Mesenchymal stem cell (in vitro differentiated cells and primary cell): ENCODE measurements around the gene TNFRSF1A.

Experiments
- DNase-seq: peaks from one replicate; pipeline ENCODE4 v3.0.0-alpha.2; 2013
- H2AFZ ChIP-seq: one replicate; pipeline ENCODE4 v1.6.1; 2013; ENCODE audit warnings: low read depth, mild to moderate bottlenecking, control low read depth, inconsistent platforms, low read length, moderate library complexity
- H2AK5ac ChIP-seq: 2 replicates; pipeline ENCODE4 v1.6.1; 2013; ENCODE audit warnings: low read length, moderate library complexity, mild to moderate bottlenecking, inconsistent platforms; ENCODE audit not compliant: severe bottlenecking
- H2BK120ac ChIP-seq: one replicate; pipeline ENCODE4 v1.6.1; 2013; ENCODE audit warnings: low read depth, mild to moderate bottlenecking, inconsistent platforms, low read length, moderate library complexity
- H2BK12ac ChIP-seq, 2 experiments: one replicate each; pipeline ENCODE4 v1.6.1; 2013; ENCODE audit warnings: inconsistent platforms in 2 of 2, low read length in 2 of 2, mild to moderate bottlenecking in 2 of 2, moderate library complexity in 2 of 2, control low read depth in 1 of 2
- H2BK15ac ChIP-seq: one replicate; pipeline ENCODE4 v1.6.1; 2013; ENCODE audit warnings: mild to moderate bottlenecking, low read depth, inconsistent platforms; ENCODE audit not compliant: poor library complexity, severe bottlenecking
- H2BK5ac ChIP-seq: 2 replicates; pipeline ENCODE4 v1.6.1; 2013; ENCODE audit warnings: low read depth, mild to moderate bottlenecking, low read length, control low read depth, inconsistent platforms; ENCODE audit not compliant: poor library complexity, severe bottlenecking
- H3K14ac ChIP-seq, 2 experiments: one replicate each; pipeline ENCODE4 v1.6.1; 2013; ENCODE audit warnings: inconsistent platforms in 2 of 2, low read length in 2 of 2, control low read depth in 1 of 2, mild to moderate bottlenecking in 1 of 2, moderate library complexity in 1 of 2
- H3K18ac ChIP-seq, 2 experiments: one replicate each; pipeline ENCODE4 v1.6.1; 2013; ENCODE audit warnings: inconsistent platforms in 2 of 2, low read length in 2 of 2, control low read depth in 1 of 2, low read depth in 1 of 2, mild to moderate bottlenecking in 1 of 2
- H3K23ac ChIP-seq, 2 experiments: one replicate each; pipeline ENCODE4 v1.6.1; 2013; ENCODE audit warnings: inconsistent platforms in 2 of 2, low read length in 2 of 2, mild to moderate bottlenecking in 2 of 2, moderate library complexity in 2 of 2, control low read depth in 1 of 2
- H3K27ac ChIP-seq: 2 replicates; pipeline ENCODE4 v1.5.1; 2013; ENCODE audit warnings: mild to moderate bottlenecking, moderate library complexity, low read length, control low read depth, inconsistent platforms; ENCODE audit not compliant: poor library complexity, severe bottlenecking
- H3K27me3 ChIP-seq, 2 experiments: 2 replicates each; pipeline versions ENCODE4 v1.6.1 to v1.7.0; 2013; ENCODE audit warnings: low read length in 2 of 2, mild to moderate bottlenecking in 2 of 2, moderate library complexity in 2 of 2, control low read depth in 1 of 2, inconsistent platforms in 1 of 2; ENCODE audit not compliant: control insufficient read depth in 1 of 2, insufficient read depth in 1 of 2
- H3K36me3 ChIP-seq, 2 experiments: 2 replicates each; pipeline versions ENCODE4 v1.6.1 to v1.7.0; 2013; ENCODE audit warnings: low read length in 2 of 2, control low read depth in 1 of 2, inconsistent platforms in 1 of 2, low read depth in 1 of 2, mild to moderate bottlenecking in 1 of 2; ENCODE audit not compliant: insufficient read depth in 2 of 2, control insufficient read depth in 1 of 2
- H3K4ac ChIP-seq, 2 experiments: one replicate each; pipeline ENCODE4 v1.6.1; 2013; ENCODE audit warnings: inconsistent platforms in 2 of 2, low read length in 2 of 2, mild to moderate bottlenecking in 2 of 2, moderate library complexity in 2 of 2, control low read depth in 1 of 2, low read depth in 1 of 2
- H3K4me1 ChIP-seq: 2 replicates; pipeline ENCODE4 v1.6.1; 2013; ENCODE audit warnings: low read depth, low read length, control low read depth; ENCODE audit not compliant: control insufficient read depth, insufficient read depth
- H3K4me2 ChIP-seq: 2 replicates; pipeline ENCODE4 v1.6.1; 2013; ENCODE audit warnings: low read length, mild to moderate bottlenecking, inconsistent platforms; ENCODE audit not compliant: poor library complexity, severe bottlenecking
- H3K4me3 ChIP-seq, 2 experiments: 2 replicates each; pipeline versions ENCODE4 v1.5.1 to v1.7.0; 2013; ENCODE audit warnings: low read length in 2 of 2, mild to moderate bottlenecking in 2 of 2, control low read depth in 1 of 2, low read depth in 1 of 2; ENCODE audit not compliant: insufficient read depth in 1 of 2
- H3K79me1 ChIP-seq: replicated peaks from 2 replicates; pipeline ENCODE4 v1.6.1; 2013; ENCODE audit warnings: mild to moderate bottlenecking, control low read depth, low read length, inconsistent platforms; ENCODE audit not compliant: poor library complexity, severe bottlenecking
- H3K9ac ChIP-seq: 2 replicates; pipeline ENCODE4 v1.7.0; 2013; ENCODE audit warnings: mild to moderate bottlenecking, low read length, moderate library complexity
- H3K9me3 ChIP-seq: 2 replicates; pipeline ENCODE4 v1.7.0; 2013; ENCODE audit warnings: mild to moderate bottlenecking, low read length; ENCODE audit not compliant: control insufficient read depth
- H4K8ac ChIP-seq: one replicate; pipeline ENCODE4 v1.6.1; 2013; ENCODE audit warnings: inconsistent platforms, mild to moderate bottlenecking, low read length, moderate library complexity
- H4K91ac ChIP-seq: one replicate; pipeline ENCODE4 v1.6.1; 2013; ENCODE audit warnings: mild to moderate bottlenecking, low read length, inconsistent platforms
- WGBS: methylation state at CpG from one replicate; pipeline ENCODE4 v1.1.7; 2013; ENCODE audit warnings: mixed read lengths; 5-methylcytosine and 5-hydroxymethylcytosine counted together

The TNFRSF1A gene

GRCh38 chr12:6337958-6338433 lies 3.9 kb downstream of the TNFRSF1A start:
- peak overlapping the region in 1 of 2 experiments; percentile 68 for H3K14ac ChIP-seq
- peak overlapping the region; percentile 67 for H4K8ac ChIP-seq
- H3K9me3 ChIP-seq, result no peaks in the 10 kb centered on the region
- H3K27me3 ChIP-seq, result no peaks in the 10 kb centered on the region
- no peak overlapping the region for H2AFZ ChIP-seq
- H3K36me3 ChIP-seq, result peaks cover 22 to 28% of the 10 kb centered on the region in 2 experiments
- peak overlapping the region; percentile 76 for H2BK15ac ChIP-seq
- peak overlapping the region; percentile 20 to 65 for H2BK12ac ChIP-seq
- H3K18ac ChIP-seq, result peak overlapping the region; percentile 97 to 99
- no peak overlapping the region for H3K23ac ChIP-seq
- peak overlapping the region in 1 of 2 experiments; percentile 96 for H3K4me3 ChIP-seq
- peak overlapping the region; percentile 98 for H3K9ac ChIP-seq
- H2BK5ac ChIP-seq, result peak overlapping the region; percentile 25
- H3K4me1 ChIP-seq, result peaks cover 56% of the 10 kb centered on the region
- H2AK5ac ChIP-seq, result peak overlapping the region; percentile 98
- H2BK120ac ChIP-seq, result peak overlapping the region; percentile 98
- peak overlapping the region; percentile 99 for H3K27ac ChIP-seq
- 26% methylated on average over 11 of the region's 12 CpGs for WGBS
- peaks cover 3% of the 10 kb centered on the region for H3K79me1 ChIP-seq
- peak overlapping the region; percentile 68 for H3K4me2 ChIP-seq
- peak overlapping the region; percentile 87 for H4K91ac ChIP-seq
- peak; percentile 73 for DNase-seq
- peak overlapping the region; percentile 54 to 97 for H3K4ac ChIP-seq

- peak overlapping the region; percentile 98 for H2BK120ac ChIP-seq
- H2BK15ac ChIP-seq, result peak overlapping the region; percentile 98
- no peak for DNase-seq
- no peak overlapping the region for H2AFZ ChIP-seq
- H3K27ac ChIP-seq, result peak overlapping the region; percentile 99
- 20% methylated on average over 11 of the region's 15 CpGs for WGBS
- H4K8ac ChIP-seq, result peak overlapping the region; percentile 99
- peaks cover 57% of the 10 kb centered on the region for H3K4me1 ChIP-seq
- peak overlapping the region; percentile 97 to 100 for H3K4ac ChIP-seq
- no peaks in the 10 kb centered on the region for H3K9me3 ChIP-seq
- peak overlapping the region in 1 of 2 experiments; percentile 96 for H3K4me3 ChIP-seq
- H2BK12ac ChIP-seq, result peak overlapping the region; percentile 51 to 88
- peak overlapping the region; percentile 96 for H2BK5ac ChIP-seq
- H3K9ac ChIP-seq, result peak overlapping the region; percentile 98
- H3K79me1 ChIP-seq, result peaks cover 3% of the 10 kb centered on the region
- peak overlapping the region; percentile 81 to 85 for H3K23ac ChIP-seq
- H3K18ac ChIP-seq, result peak overlapping the region; percentile 97 to 99
- peak overlapping the region; percentile 68 for H3K4me2 ChIP-seq
- peak overlapping the region; percentile 19 to 90 for H3K14ac ChIP-seq
- H4K91ac ChIP-seq, result peak overlapping the region; percentile 99
- H3K36me3 ChIP-seq, result peaks cover 27 to 36% of the 10 kb centered on the region in 2 experiments
- peak overlapping the region; percentile 98 for H2AK5ac ChIP-seq
- H3K27me3 ChIP-seq, result no peaks in the 10 kb centered on the region
These were observed 4.7 kb downstream of the TNFRSF1A start for GRCh38 chr12:6336889-6337853.

- peak overlapping the region; percentile 99 for H2AK5ac ChIP-seq
- H3K14ac ChIP-seq, result peak overlapping the region in 1 of 2 experiments; percentile 63
- DNase-seq, result peak; percentile 100
- H4K8ac ChIP-seq, result peak overlapping the region; percentile 99
- peak overlapping the region; percentile 99 to 100 for H2BK12ac ChIP-seq
- peak overlapping the region; percentile 99 for H3K4ac ChIP-seq
- WGBS, result 0% methylated on average over 11 of the region's 12 CpGs
- peak overlapping the region; percentile 98 for H2BK120ac ChIP-seq
- peak overlapping the region; percentile 99 for H3K27ac ChIP-seq
- H3K79me1 ChIP-seq, result peaks cover 5% of the 10 kb centered on the region
- H4K91ac ChIP-seq, result peak overlapping the region; percentile 100
- H3K4me3 ChIP-seq, result peak overlapping the region in 1 of 2 experiments; percentile 96
- H3K9me3 ChIP-seq, result no peaks in the 10 kb centered on the region
- peaks cover 33 to 44% of the 10 kb centered on the region in 2 experiments for H3K36me3 ChIP-seq
- peak overlapping the region; percentile 99 to 100 for H3K18ac ChIP-seq
- peak overlapping the region; percentile 100 for H2BK5ac ChIP-seq
- peak overlapping the region in 1 of 2 experiments; percentile 95 for H3K23ac ChIP-seq
- peak overlapping the region; percentile 79 for H3K4me2 ChIP-seq
- H2BK15ac ChIP-seq, result peak overlapping the region; percentile 90
- no peaks in the 10 kb centered on the region for H3K27me3 ChIP-seq
- peaks cover 59% of the 10 kb centered on the region for H3K4me1 ChIP-seq
- no peak overlapping the region for H2AFZ ChIP-seq
- peak overlapping the region; percentile 98 for H3K9ac ChIP-seq
These were observed 5.6 kb downstream of the TNFRSF1A start for GRCh38 chr12:6336079-6336888.
